Measurements from ENCODE around the gene RABGAP1.
"Not testable (repeated sequence)": the region's sequence is repeated elsewhere in the genome, so short reads cannot be mapped to it uniquely, and the experiment has no call there.

Gene RABGAP1

GRCh38 chr9:122940749-122941581 is at the start of gene RABGAP1:
Gene RABGAP1 (plus strand): TSS chr9:122941020. CDS start chr9:122957060, 16,040 bp downstream.
- in situ Hi-C loops (cut with HindIII; ENCODE audit: low sequenced_read_pairs): no loop called here

DNA sequence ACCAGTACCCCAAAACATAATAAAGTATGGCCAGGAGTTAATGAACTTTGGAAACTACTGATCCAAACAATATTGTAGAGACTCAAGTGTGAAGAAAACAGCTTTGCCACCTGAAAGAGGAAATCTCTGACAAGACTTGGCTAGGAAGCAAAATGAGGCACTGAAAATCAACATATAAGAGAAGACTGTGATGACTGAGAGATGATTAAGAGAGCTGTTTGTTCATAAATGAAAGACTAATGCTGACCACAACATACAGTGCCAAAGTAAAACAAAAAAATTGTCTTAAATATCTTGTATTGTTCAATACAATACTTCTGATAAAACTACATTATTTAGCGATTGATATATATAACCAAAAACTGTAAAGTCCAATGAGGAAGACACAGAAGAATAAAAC is 42.9 kb upstream of the RABGAP1 start:
- in situ Hi-C loops (cut with HindIII; ENCODE audit: low sequenced_read_pairs): no loop called here

DNA sequence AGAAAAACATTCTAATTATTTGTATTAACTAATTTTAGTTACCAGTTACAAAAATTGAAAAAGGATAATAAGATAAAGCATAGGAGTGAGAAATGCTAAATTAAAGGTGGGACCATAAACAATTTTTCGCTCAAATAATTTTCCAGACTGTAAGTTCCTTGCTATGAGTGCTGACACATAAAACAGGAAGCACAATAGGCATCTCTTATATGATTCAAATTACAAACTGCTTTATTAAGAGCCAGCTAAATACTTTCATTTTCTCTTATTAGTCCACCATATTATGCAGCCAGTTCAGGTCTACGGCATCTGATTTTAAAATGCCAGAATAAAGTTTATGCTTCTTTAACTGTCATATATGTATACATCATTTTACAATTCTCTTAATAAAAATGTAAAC is 40.0 kb upstream of the RABGAP1 start:
- in situ Hi-C loops (cut with HindIII; ENCODE audit: low sequenced_read_pairs): no loop called here

DNA sequence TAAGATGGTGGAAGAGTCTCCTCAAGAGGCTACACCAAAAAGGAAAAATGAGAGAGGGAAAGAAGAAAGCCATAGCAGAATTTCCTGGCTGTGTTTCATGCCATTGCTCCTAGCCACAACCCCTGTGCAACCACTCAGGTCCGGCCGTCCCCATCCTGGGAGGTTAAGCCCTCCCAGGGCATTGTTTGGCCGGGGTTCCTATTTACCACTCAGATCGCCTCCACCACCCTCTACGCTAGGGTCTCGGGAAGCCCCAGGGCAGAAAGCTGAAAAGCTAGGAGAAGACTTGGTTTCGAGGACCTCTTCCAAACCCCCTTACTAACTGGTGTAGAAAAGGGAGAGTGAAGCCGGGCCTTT is 36.4 kb upstream of the RABGAP1 start:
- in situ Hi-C loops (cut with HindIII; ENCODE audit: low sequenced_read_pairs): no loop called here

DNA sequence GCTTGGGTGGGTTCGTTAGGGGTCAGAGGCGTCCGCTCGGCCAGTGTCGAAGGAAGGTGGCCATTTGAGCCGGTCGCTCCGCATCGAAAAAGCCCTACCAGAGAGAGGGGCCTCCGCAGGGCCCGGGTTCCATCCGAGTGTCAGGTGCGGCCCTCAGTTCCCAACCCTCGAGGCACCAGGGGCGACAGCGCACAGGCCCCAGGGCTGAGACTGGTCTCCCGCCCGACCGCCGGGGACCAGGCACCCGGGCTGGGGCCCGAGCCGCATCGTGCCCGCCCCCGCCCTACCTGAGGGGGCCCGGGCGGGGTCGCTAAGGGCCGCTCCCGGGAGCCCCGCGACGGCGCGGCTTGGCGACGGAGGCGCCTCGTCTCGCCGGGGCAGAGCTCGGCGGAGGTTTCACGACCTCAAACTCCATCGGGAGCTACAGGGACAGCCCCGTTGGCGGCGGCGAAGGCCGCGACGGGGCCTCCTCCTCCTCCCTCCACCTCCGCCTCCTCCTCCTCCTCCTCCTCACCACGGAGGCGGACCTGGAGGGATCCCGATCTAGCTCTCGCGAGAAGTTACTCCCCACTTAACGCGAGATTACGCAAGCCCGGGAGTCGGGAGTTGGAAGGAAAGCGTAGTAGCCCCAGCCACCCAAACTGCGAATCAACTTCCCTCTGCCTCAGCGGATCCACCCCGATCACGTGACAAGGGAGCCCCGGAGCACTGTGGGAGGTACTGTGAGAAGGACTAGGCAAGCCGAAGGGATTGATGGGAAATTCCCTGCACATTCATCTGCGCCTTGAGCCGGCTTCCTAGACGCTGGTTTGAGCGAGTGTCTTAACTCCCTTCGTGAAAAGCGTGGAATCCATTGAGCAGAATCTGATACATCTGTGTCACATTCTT is 35.8 kb upstream of the RABGAP1 start, which contains the start of gene RC3H2:
Gene RC3H2 (minus strand): TSS at position 537 of the 888 bp plus-strand sequence. CDS start 7,850 bp downstream, outside the sequence.
- in situ Hi-C loops (cut with HindIII; ENCODE audit: low sequenced_read_pairs): no loop called here

DNA sequence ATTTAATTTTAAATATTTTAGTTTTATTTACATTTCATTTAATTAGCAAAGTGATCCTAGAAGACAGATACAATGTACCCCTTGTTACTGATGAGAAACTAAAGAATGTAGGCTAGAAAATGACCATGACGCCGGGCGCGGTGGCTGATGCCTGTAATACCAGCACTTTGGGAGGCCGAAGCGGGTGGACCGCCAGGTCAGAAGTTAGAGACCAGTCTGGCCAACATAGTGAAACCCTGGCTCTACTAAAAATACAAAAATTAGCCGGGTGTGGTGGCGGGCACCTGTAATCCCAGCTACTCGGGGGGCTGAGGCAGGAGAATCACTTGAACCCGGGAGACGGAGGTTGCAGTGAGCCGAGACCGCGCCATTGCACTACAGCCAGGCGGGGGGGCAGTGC is 34.7 kb upstream of the RABGAP1 start:
- in situ Hi-C loops (cut with HindIII; ENCODE audit: low sequenced_read_pairs): not testable (repeated sequence)

DNA sequence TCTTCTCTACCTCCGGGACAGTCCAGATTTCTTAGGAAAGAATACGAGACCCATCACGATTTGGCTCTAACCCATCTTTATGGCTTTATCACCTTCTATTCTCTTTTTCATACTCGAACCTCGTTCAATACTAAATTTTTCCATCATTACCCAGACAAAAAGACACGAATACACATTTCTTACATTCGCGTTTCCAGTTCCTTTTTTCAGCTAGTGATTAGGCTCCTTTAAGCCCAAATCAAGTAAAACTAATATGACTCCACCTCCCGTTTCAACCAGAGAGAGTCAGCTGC is 28.2 kb upstream of the RABGAP1 start:
- in situ Hi-C loops (cut with HindIII; ENCODE audit: low sequenced_read_pairs): no loop called here

GRCh38 chr9:122912964-122913673 is 27.7 kb upstream of the RABGAP1 start, which contains the start of gene ZBTB6:
Gene ZBTB6 (minus strand): TSS chr9:122913323. CDS start chr9:122912072, 1,251 bp downstream.
- in situ Hi-C loops (cut with HindIII; ENCODE audit: low sequenced_read_pairs): no loop called here

DNA sequence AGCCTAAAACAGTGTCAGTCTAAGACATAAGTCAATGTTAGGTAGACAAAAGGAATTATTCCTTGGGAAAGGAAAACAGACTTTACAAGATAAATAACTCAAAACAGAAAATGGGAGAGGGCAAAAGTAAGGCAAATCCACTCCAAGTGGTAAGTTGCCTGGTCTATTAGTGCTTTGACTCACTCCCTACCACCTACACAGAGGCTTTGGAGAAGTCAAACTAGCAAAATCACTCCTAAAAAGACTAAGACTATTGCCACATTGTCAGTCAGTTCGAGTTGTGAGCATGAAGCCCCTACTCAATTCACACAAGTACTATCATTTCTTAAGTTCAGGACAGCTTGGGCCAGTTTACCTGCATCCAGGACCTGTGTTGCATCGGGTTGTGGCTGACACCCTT is 22.5 kb upstream of the RABGAP1 start:
- in situ Hi-C loops (cut with HindIII; ENCODE audit: low sequenced_read_pairs): no loop called here

- in situ Hi-C loops (cut with HindIII; ENCODE audit: low sequenced_read_pairs): no loop called here
Observed at GRCh38 chr9:122922713-122923112, 18.1 kb upstream of the RABGAP1 start.

DNA sequence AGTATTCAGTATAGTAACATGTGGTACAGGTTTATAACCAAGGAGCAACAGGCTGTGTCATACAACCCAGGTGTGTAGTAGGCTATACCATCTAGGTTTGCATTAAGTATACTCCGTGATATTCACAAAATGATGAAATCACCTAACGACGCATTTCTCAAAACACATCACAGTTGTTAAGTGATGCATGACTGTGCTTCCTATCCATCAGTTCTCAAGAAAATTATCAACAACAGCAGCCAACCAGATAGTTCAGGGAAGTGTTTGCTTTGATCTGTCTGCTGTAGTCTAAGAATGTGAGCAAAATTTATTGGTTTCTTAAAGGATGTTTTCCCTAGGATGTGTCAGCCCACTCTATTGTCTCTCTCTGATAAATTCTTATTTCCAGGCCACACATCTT is 16.9 kb upstream of the RABGAP1 start:
- in situ Hi-C loops (cut with HindIII; ENCODE audit: low sequenced_read_pairs): no loop called here

DNA sequence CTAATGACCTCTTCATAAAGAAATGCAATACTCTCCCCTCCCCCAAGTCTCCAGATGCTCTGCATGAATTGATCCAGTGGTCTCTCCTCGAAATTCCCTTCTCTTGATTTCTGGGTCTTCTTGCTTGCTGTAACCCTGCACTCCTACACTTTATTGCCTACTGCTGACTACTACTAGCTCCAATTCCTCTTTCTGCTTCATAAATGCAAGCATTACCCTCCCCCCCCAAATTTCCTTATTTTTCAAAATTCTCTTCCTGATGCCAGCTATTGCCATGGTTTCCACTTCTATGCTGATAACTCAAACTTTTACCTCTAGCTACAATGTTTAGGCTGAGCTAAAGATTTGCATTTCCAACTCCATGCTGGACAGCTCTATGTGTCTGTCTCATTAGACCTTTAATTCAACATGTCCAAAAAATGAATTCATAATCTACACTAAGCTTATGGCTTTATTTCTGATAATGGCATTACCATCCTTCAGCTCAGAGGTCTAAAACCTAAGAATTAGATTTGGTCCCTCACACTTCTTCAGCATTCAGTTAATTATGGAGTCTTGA is 10.9 kb upstream of the RABGAP1 start:
- in situ Hi-C loops (cut with HindIII; ENCODE audit: low sequenced_read_pairs): no loop called here

DNA sequence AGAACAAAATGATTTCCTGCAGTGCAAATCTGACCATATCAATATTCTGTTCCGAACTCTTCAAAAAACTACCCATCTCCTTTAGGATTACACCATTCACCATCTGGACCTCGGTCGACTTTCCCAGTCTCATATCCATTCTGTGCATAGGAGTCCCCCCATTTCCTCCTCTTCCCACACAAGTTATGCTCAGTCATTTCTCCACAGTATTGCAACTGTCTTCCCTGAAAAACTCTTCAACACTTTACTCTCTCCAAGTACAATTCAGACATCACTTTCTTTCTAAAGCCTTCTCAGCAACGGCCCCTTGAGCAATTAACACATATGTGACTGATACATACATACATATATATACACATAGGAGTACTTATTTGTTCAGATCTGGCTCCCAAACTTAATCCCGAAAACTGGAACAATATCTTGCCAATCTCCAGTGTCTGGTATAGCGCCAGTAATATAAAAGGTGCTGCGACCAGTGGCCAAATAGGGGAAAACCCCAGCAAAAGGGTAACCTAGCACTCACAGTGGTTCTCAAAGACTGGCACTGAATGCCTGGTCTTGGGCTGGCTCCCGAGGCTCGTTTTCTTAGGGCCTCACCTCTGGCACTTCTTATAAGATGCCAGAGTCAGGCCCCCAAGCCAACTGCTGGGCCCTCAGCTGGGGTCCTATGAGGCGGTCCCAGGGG is 10.1 kb upstream of the RABGAP1 start:
- in situ Hi-C loops (cut with HindIII; ENCODE audit: low sequenced_read_pairs): no loop called here

DNA sequence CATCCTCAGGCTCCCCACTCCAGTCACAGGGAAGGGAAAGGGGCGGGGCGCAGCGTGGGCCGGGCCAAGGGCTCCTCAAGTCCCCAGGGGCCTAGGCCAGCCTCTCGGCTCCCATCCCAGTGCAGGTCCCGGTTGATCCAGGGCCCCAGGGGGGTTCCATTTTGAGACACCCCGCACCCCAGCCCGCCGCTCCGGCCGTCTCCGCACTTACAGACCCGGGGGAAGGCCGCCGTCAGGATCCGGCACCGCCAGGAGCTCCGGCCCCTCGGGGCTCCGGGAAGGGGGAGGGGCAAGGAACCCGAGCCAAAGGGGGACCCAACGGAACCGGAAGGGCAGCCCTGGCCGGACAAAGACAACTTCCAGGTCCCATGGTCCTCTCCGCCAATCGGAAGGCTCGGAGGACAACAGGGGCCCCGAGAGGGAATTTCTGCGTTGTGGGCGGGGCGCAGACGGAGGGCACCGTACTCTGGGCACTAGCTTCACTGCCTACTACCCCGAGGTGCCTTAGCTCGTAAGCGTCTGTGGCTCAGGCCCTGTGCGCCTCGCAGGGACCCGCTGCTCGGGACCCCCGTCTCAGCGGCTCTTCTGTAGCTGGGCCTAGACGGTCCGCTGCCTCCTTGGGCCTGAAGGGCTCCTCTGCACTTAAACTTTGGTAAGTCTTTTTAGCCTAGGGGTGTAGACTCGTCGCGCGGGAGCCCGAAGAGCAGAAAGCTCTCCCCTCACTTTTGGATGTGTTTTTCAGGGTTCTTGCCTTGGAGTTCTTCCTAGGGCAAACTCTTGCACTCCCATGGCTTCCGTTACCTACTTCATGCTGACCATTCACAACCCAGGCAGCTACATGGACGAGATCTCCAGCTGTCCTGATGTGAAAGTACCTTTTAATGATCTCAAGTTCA is 9.3 kb upstream of the RABGAP1 start, which contains the start of gene ZBTB26:
Gene ZBTB26 (minus strand): TSS at position 287 of the 896 bp plus-strand sequence. CDS start 11,578 bp downstream, outside the sequence.
- in situ Hi-C loops (cut with HindIII; ENCODE audit: low sequenced_read_pairs): no loop called here

- in situ Hi-C loops (cut with HindIII; ENCODE audit: low sequenced_read_pairs): no loop called here
Observed at GRCh38 chr9:122936464-122936863, 4.4 kb upstream of the RABGAP1 start.

DNA sequence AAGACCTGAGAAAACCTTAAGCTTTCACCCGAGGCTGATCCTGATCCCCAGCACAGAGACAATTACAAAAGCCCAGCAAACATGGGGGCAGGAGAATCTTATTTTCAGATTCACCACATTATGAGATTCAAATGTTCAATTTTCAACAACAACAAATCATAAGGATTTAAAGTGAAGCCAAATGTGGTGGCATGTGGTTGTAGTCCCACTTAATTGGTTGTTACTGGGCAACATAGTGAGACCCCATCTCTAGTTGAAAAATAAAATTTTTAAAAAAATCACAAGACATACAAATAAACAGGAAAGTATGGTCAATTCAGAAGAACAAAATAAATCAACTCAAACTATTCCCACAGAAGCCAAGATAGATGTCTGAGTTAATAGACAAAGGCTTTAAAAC is 3.9 kb upstream of the RABGAP1 start:
- in situ Hi-C loops (cut with HindIII; ENCODE audit: low sequenced_read_pairs): no loop called here

GRCh38 chr9:122939601-122940000 is 1.2 kb upstream of the RABGAP1 start:
- in situ Hi-C loops (cut with HindIII; ENCODE audit: low sequenced_read_pairs): no loop called here

DNA sequence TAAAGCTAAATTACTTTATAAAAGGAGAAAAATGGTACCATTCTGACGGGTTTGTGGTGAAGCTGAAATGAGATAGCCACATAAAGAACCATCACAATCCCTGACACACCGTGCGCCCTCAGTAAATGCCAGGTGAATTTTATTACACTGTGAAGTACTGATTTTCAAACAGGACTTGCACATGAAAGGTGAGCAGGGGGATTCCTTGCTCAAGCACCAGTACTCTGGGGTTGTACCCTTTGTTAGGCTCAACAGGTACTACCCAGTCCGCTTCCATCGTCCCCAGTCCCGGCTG is 419 bp upstream of the RABGAP1 start:
- in situ Hi-C loops (cut with HindIII; ENCODE audit: low sequenced_read_pairs): no loop called here

- in situ Hi-C loops (cut with HindIII; ENCODE audit: low sequenced_read_pairs): no loop called here
Observed at GRCh38 chr9:122941582-122942234, 888 bp downstream of the RABGAP1 start.
